Body of pancreas (tissue), 4 donors: ENCODE measurements around the gene ABCC1. TPM values are rescaled to one million over a fixed set of nuclear protein-coding genes. Genes with fewer than 3 reads are reported as not detected.
A peak's percentile ranks its signal among the peaks of the same experiment; 100 is the strongest.

Source experiments
- ATAC-seq: fragments of 150-250 bp; one replicate; pipeline ENCODE4 v1.9.1; 2016
- DNase-seq, 4 donors: peaks; one replicate each; pipeline ENCODE4 v3.0.0-alpha.2; 2019
- H3K27ac ChIP-seq, 4 donors: fragments of 200-600 bp; sonication (generic); 1 replicate in 3 of 4; 2 replicates in 1 of 4; pipeline versions ENCODE4 v1.5.1 to v1.6.1; 2016 to 2019; ENCODE audit warnings: mild to moderate bottlenecking in 1 of 4, mixed read lengths in 1 of 4, moderate library complexity in 1 of 4
- H3K27me3 ChIP-seq, 2 donors: fragments of 200-600 bp; sonication (generic); one replicate each; pipeline ENCODE4 v1.6.0; 2016; ENCODE audit warnings: mild to moderate bottlenecking in 1 of 2
- H3K36me3 ChIP-seq, 2 donors: fragments of 200-600 bp; sonication (generic); replicated peaks in 1 of 2; 2 replicates each; pipeline ENCODE4 v1.5.1; 2016; ENCODE audit warnings: low read depth in 2 of 2; ENCODE audit not compliant: insufficient read depth in 1 of 2
- H3K4me1 ChIP-seq: fragments of 200-600 bp; sonication (generic); one replicate; pipeline ENCODE4 v1.6.0; 2016
- H3K4me3 ChIP-seq, 2 donors: fragments of 200-600 bp; sonication (generic); 1 replicate in 1 of 2; 2 replicates in 1 of 2; pipeline ENCODE4 v1.5.1; 2016 to 2019
- H3K9me3 ChIP-seq, 3 donors: fragments of 200-600 bp; sonication (generic); 1 replicate in 2 of 3; 2 replicates in 1 of 3; pipeline ENCODE4 v1.5.1; 2016
- POLR2A ChIP-seq, 3 donors: fragments of 450-650 bp; IDR thresholded peaks; one replicate each; pipeline ENCODE4 v1.6.1; 2016; ENCODE audit warnings: antibody characterized with exemption in 3 of 3, mild to moderate bottlenecking in 2 of 3
- WGBS, 2 donors: methylation state at CpG; one replicate each; pipeline ENCODE4 v1.1.5; 2017; 5-methylcytosine and 5-hydroxymethylcytosine counted together
- intact Hi-C: fragments of 100-400 bp; cut with DNase I; formaldehyde crosslinking; loops from one replicate; pipeline ENCODE4 v1.15.1; 2023
- total RNA-seq, 2 donors: library from RNA; depleted of rRNA; stranded (reverse); fragments of >200 nt; gene quantifications; one replicate each; pipeline ENCODE4 v1.1.0, GENCODE V29; 2016
- TF ChIP-seq, protein P1 (sequence below), 7 experiments: fragments of 450-650 bp in 4 of 7; fragments of 200-600 bp in 3 of 7; sonication (generic) in 3 of 7; IDR thresholded peaks; one replicate each; pipeline ENCODE4 v1.5.1; 2016 to 2019; ENCODE audit warnings: antibody characterized with exemption in 7 of 7

Gene ABCC1
- total RNA-seq = 10 to 100 TPM; 12.7 to 23.1 TPM

DNA sequence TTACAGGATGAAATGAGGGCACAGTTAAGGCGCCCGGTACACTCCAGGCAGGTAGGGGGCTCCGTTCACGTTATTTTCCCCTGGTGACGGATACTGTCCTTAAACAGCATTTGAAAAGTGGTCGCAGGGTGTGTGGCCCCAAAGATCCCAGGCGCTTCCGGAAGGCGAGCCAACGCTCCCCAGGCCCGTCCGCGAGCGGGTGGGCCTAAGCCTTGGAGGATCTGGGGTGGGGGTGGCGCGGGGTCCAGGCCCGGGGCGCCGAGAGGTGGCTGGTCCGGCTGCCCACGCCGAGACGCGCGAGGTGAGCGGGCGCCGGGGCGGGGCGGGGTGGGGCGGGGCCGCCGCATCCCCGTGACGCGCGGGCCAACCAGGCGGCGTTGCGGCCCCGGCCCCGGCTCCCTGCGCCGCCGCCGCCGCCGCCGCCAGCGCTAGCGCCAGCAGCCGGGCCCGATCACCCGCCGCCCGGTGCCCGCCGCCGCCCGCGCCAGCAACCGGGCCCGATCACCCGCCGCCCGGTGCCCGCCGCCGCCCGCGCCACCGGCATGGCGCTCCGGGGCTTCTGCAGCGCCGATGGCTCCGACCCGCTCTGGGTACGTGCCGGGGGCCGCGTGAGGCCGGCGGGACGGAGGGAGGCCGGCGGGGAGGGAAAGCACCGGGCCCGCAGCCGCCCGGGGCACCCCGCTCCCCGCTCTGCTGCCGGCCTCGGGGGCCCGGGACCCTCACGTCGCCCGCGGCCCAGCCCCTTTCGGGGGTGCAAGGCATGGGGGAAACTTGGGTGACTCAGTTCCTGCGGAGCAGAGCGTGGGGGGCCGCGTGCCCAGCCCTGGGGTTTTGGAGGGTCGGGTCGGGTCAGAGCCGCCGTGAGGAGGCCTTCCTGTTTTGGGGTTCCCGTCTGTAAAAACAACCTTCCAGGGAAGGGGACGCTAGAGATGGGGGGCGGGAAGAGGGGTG is at the start of gene ABCC1:
Gene ABCC1, plus strand, starts transcription at position 407 of the 951 bp plus-strand sequence. Its CDS starts 136 bp downstream, at position 543.
- H3K9me3 ChIP-seq = no peaks in the 10 kb centered on the region
- peaks cover 31% of the 10 kb centered on the region for H3K4me1 ChIP-seq
- H3K27ac ChIP-seq = peak within 1 kb of the TSS; percentile 25 to 80 (median 74)
- whole genome bisulfite sequencing, 2 donors = 0 to 1% methylated on average over 6 to 87 of the region's 112 CpGs
- ATAC-seq = peak; percentile 90
- H3K36me3 ChIP-seq = no peaks in the 10 kb centered on the region
- intact Hi-C loops = no loop called here
- TF ChIP-seq POLR2A (IDR thresholded peaks at IDR 0.05) = peak in 1 of 3 donors; percentile 14
- TF ChIP-seq, protein P1, sequence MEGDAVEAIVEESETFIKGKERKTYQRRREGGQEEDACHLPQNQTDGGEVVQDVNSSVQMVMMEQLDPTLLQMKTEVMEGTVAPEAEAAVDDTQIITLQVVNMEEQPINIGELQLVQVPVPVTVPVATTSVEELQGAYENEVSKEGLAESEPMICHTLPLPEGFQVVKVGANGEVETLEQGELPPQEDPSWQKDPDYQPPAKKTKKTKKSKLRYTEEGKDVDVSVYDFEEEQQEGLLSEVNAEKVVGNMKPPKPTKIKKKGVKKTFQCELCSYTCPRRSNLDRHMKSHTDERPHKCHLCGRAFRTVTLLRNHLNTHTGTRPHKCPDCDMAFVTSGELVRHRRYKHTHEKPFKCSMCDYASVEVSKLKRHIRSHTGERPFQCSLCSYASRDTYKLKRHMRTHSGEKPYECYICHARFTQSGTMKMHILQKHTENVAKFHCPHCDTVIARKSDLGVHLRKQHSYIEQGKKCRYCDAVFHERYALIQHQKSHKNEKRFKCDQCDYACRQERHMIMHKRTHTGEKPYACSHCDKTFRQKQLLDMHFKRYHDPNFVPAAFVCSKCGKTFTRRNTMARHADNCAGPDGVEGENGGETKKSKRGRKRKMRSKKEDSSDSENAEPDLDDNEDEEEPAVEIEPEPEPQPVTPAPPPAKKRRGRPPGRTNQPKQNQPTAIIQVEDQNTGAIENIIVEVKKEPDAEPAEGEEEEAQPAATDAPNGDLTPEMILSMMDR (IDR thresholded peaks at IDR 0.05) = no peak
- DNase-seq = peak; percentile 38 to 63 (median 47)
- H3K27me3 ChIP-seq = no peaks in the 10 kb centered on the region
- H3K4me3 ChIP-seq = peak within 1 kb of the TSS; percentile 47 to 53

DNA sequence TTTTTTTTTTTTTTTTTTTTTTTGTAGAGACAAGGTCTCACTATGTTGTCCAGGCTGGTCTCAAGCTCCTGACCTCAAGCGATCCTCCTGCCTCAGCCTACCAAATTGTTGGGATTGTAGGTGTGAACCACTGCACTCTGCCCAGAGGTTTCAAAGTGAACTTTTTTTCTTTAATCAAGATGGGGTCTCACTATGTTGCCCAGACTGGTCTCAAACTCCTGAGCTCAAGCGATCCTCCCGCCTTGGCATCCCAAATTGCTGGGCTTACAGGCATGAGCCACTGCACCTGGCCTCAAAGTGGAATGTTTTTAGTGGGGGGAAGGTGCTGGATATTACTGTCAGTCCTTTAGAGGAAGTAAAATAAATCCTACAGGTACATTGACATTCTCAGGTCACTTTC is 49.1 kb upstream of the ABCC1 start:
- TF ChIP-seq POLR2A (IDR thresholded peaks at IDR 0.05) = no peak
- TF ChIP-seq, protein P1 (IDR thresholded peaks at IDR 0.05) = no peak
- no peak for ATAC-seq
- H3K27me3 ChIP-seq = no peaks in the 10 kb centered on the region
- WGBS, 2 donors = 82 to 92% methylated on average over 3 of the region's 3 CpGs
- no peak for DNase-seq
- no peak overlapping the region for H3K4me3 ChIP-seq
- no peaks in the 10 kb centered on the region for H3K36me3 ChIP-seq
- intact Hi-C loops = no loop called here
- H3K4me1 ChIP-seq = peaks cover 11% of the 10 kb centered on the region
- no peaks in the 10 kb centered on the region for H3K9me3 ChIP-seq
- H3K27ac ChIP-seq = peak overlapping the region in 2 of 4 donors; percentile 75 to 78

DNA sequence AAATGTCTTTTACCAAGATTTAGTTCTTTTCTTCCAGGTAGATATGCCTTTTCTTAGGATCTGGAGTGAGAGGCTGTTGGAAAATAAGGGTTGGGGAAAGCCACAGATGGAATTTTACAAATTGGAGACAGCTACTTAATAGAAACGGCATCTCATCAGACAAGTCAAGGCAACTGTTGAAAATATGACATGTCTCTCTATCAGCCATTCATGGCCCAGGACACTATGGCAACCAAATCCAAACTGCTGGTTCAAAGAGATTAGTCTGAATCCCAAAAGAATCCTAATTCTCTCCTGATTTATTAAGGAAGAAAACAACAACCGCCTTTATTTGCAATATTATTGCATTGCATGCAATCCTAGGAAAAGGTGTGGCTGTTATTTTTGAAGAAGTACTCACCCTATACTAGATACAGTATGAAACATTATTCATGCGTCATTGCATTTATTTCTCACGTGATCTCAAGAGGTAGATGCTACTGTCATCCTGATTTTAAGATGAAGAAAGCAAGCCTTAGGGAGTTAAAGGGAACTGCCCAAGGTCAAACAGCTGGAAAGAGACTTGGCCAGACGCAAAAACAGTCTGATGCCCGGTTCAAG is 48.4 kb upstream of the ABCC1 start:
- H3K27ac ChIP-seq = no peak overlapping the region
- no peaks in the 10 kb centered on the region for H3K9me3 ChIP-seq
- ATAC-seq (no peak), DNase-seq (no peak)
- no peaks in the 10 kb centered on the region for H3K27me3 ChIP-seq
- TF ChIP-seq POLR2A (IDR thresholded peaks at IDR 0.05) = no peak
- TF ChIP-seq, protein P1 (IDR thresholded peaks at IDR 0.05) = no peak
- no peak overlapping the region for H3K4me3 ChIP-seq
- peaks cover 11% of the 10 kb centered on the region for H3K4me1 ChIP-seq
- WGBS, 2 donors = 64 to 68% methylated on average over 6 of the region's 6 CpGs
- H3K36me3 ChIP-seq = no peaks in the 10 kb centered on the region
- intact Hi-C loops = no loop called here

DNA sequence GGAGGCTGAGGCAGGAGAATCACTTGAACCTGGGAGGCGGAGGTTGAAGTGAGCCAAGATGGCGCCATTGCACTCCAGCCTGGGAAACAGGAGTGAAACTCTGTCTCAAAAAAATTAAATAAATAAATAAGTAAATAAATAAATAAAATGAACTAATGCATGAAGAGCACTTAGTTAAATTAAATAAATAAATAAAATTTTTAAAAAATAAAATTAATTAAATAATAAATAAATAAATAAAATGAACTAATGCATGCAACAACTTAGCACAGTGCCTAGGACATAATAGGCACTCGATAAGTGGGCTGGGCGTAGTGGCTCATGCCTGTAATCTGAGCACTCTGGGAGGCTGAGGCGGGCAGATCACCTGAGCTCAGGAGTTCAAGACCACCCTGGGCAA is 45.5 kb upstream of the ABCC1 start:
- intact Hi-C loops = no loop called here
- H3K27me3 ChIP-seq = no peaks in the 10 kb centered on the region
- H3K4me3 ChIP-seq = no peak overlapping the region
- ATAC-seq = no peak
- no peak overlapping the region for H3K27ac ChIP-seq
- H3K4me1 ChIP-seq = peaks cover 11% of the 10 kb centered on the region
- no peak for TF ChIP-seq POLR2A (IDR thresholded peaks at IDR 0.05)
- TF ChIP-seq, protein P1 (IDR thresholded peaks at IDR 0.05) = no peak
- no peaks in the 10 kb centered on the region for H3K36me3 ChIP-seq
- no peak for DNase-seq
- 97 to 99% methylated on average over 5 of the region's 5 CpGs for WGBS, 2 donors
- H3K9me3 ChIP-seq = no peaks in the 10 kb centered on the region
